Nephron (organoid): ENCODE measurements around the gene SIK3.
"Not testable (repeated sequence)": the region's sequence is repeated elsewhere in the genome, so short reads cannot be mapped to it uniquely, and the experiment has no call there.

Experiments
- H3K27ac Mint-ChIP-seq, 3 experiments: 2 replicates each; pipeline ENCODE4 v1.8.0; 2020; ENCODE audit warnings: mixed read lengths in 3 of 3, mild to moderate bottlenecking in 2 of 3, moderate library complexity in 1 of 3
- H3K27me3 Mint-ChIP-seq: 2 replicates; pipeline ENCODE4 v1.8.0; 2021; ENCODE audit warnings: low read depth, mild to moderate bottlenecking, moderate library complexity, mixed read lengths
- H3K36me3 Mint-ChIP-seq: 2 replicates; pipeline ENCODE4 v1.8.0; 2020; ENCODE audit warnings: low read depth, mixed read lengths
- H3K4me1 Mint-ChIP-seq: 2 replicates; pipeline ENCODE4 v1.8.0; 2020; ENCODE audit warnings: mixed read lengths
- H3K4me3 Mint-ChIP-seq, 3 experiments: 2 replicates each; pipeline ENCODE4 v1.8.0; 2020; ENCODE audit warnings: mild to moderate bottlenecking in 3 of 3, mixed read lengths in 3 of 3, moderate library complexity in 2 of 3
- H3K9me3 Mint-ChIP-seq: 2 replicates; pipeline ENCODE4 v1.8.0; 2020; ENCODE audit warnings: mixed read lengths
- CTCF ChIP-seq, 3 experiments: fragments of 200-600 bp; sonication (generic); IDR thresholded peaks; one replicate each; pipeline ENCODE4 v1.5.0; 2021; ENCODE audit warnings: antibody characterized with exemption in 3 of 3; ENCODE audit not compliant: unreplicated experiment in 3 of 3

The SIK3 gene

GRCh38 chr11:116808262-116809175, 289.7 kb downstream of the SIK3 start:
- H3K36me3 Mint-ChIP-seq = no peaks in the 10 kb centered on the region
- no peaks in the 10 kb centered on the region for H3K4me1 Mint-ChIP-seq
- TF ChIP-seq CTCF (IDR thresholded peaks at IDR 0.05; ENCODE audit: unreplicated experiment in 3 of 3) = no peak
- H3K4me3 Mint-ChIP-seq = no peak overlapping the region
- H3K27ac Mint-ChIP-seq = no peak overlapping the region
- peaks cover 4% of the 10 kb centered on the region for H3K27me3 Mint-ChIP-seq
- no peaks in the 10 kb centered on the region for H3K9me3 Mint-ChIP-seq

- Mint-ChIP-seq H3K4me1 (no peaks in the 10 kb centered on the region), H3K27me3 (peaks cover 4% of the 10 kb centered on the region), H3K27ac (no peak overlapping the region), H3K9me3 (no peaks in the 10 kb centered on the region), H3K36me3 (no peaks in the 10 kb centered on the region), H3K4me3 (no peak overlapping the region)
- TF ChIP-seq CTCF (IDR thresholded peaks at IDR 0.05; ENCODE audit: unreplicated experiment in 3 of 3) = no peak
Observed at GRCh38 chr11:116807601-116808261, 290.5 kb downstream of the SIK3 start.

- Mint-ChIP-seq H3K9me3 (no peaks in the 10 kb centered on the region), H3K36me3 (no peaks in the 10 kb centered on the region), H3K27ac (no peak overlapping the region), H3K4me3 (no peak overlapping the region), H3K4me1 (no peaks in the 10 kb centered on the region), H3K27me3 (peaks cover 4% of the 10 kb centered on the region)
- TF ChIP-seq CTCF (IDR thresholded peaks at IDR 0.05; ENCODE audit: unreplicated experiment in 3 of 3) = no peak
Observed at GRCh38 chr11:116804001-116804400, 294.2 kb downstream of the SIK3 start.

- H3K4me1 Mint-ChIP-seq, H3K4me3 Mint-ChIP-seq, H3K27me3 Mint-ChIP-seq, H3K9me3 Mint-ChIP-seq, H3K36me3 Mint-ChIP-seq, H3K27ac Mint-ChIP-seq: not testable (repeated sequence)
Observed at GRCh38 chr11:116801662-116802061, 296.6 kb downstream of the SIK3 start.

GRCh38 chr11:116800610-116801009, 297.6 kb downstream of the SIK3 start:
- no peak for TF ChIP-seq CTCF (IDR thresholded peaks at IDR 0.05; ENCODE audit: unreplicated experiment in 3 of 3)
- Mint-ChIP-seq H3K27me3 (peaks cover 5% of the 10 kb centered on the region), H3K9me3 (no peaks in the 10 kb centered on the region), H3K4me3 (no peak overlapping the region), H3K27ac (no peak overlapping the region), H3K4me1 (no peaks in the 10 kb centered on the region), H3K36me3 (no peaks in the 10 kb centered on the region)

- Mint-ChIP-seq H3K4me1 (no peaks in the 10 kb centered on the region), H3K4me3 (no peak overlapping the region), H3K36me3 (no peaks in the 10 kb centered on the region), H3K27ac (no peak overlapping the region), H3K9me3 (no peaks in the 10 kb centered on the region), H3K27me3 (peaks cover 5% of the 10 kb centered on the region)
- no peak for TF ChIP-seq CTCF (IDR thresholded peaks at IDR 0.05; ENCODE audit: unreplicated experiment in 3 of 3)
Observed at GRCh38 chr11:116798368-116798767, 299.9 kb downstream of the SIK3 start.
